ENCODE measurements around the gene GALNT8.

The GALNT8 gene

GRCh38 chr12:4769073-4769472 lies 48.9 kb downstream of the GALNT8 start:
- no peak for TF ChIP-seq ZNF565 (CRISPR knock-in tag; conservative IDR thresholded peaks at IDR 0.05; ENCODE audit: low read depth)
- TF ChIP-seq OSR1 (CRISPR knock-in tag; IDR thresholded peaks at IDR 0.05) = no peak
- TF ChIP-seq SNAI2 (CRISPR knock-in tag; IDR thresholded peaks at IDR 0.05) = no peak
- TF ChIP-seq TSHZ2 (CRISPR knock-in tag; IDR thresholded peaks at IDR 0.05) = no peak
- TF ChIP-seq POU6F1 (CRISPR knock-in tag; IDR thresholded peaks at IDR 0.05; ENCODE audit: borderline replicate concordance, low read depth) = no peak
- TF ChIP-seq TCF4 (CRISPR knock-in tag; IDR thresholded peaks at IDR 0.05; ENCODE audit: borderline replicate concordance) = no peak
- no peak for ATAC-seq

- no peak for TF ChIP-seq RARB (CRISPR knock-in tag; IDR thresholded peaks at IDR 0.05)
- no peak for TF ChIP-seq ZFP30 (CRISPR knock-in tag; IDR thresholded peaks at IDR 0.05)
- no peak for TF ChIP-seq ZC3H10 (CRISPR knock-in tag; IDR thresholded peaks at IDR 0.05)
- TF ChIP-seq ISL1 (CRISPR knock-in tag; IDR thresholded peaks at IDR 0.05) = no peak
- no peak for TF ChIP-seq TOX (CRISPR knock-in tag; IDR thresholded peaks at IDR 0.05; ENCODE audit: borderline replicate concordance)
- no peak for TF ChIP-seq CSRNP3 (CRISPR knock-in tag; IDR thresholded peaks at IDR 0.05)
- TF ChIP-seq OSR1 (CRISPR knock-in tag; IDR thresholded peaks at IDR 0.05) = no peak
- no peak for TF ChIP-seq ZNF70 (CRISPR knock-in tag; IDR thresholded peaks at IDR 0.05)
- TF ChIP-seq ZNF8 (CRISPR knock-in tag; IDR thresholded peaks at IDR 0.05) = no peak
- no peak for TF ChIP-seq TSHZ2 (CRISPR knock-in tag; IDR thresholded peaks at IDR 0.05)
- no peak for TF ChIP-seq TCF4 (CRISPR knock-in tag; IDR thresholded peaks at IDR 0.05; ENCODE audit: borderline replicate concordance)
- ATAC-seq = no peak
Observed at GRCh38 chr12:4771172-4771959, 51.2 kb downstream of the GALNT8 start.

GRCh38 chr12:4771960-4772566 lies 51.9 kb downstream of the GALNT8 start:
- ATAC-seq = no peak

More at GRCh38 chr12:4771960-4772566, 51.9 kb downstream of the GALNT8 start:
- TF ChIP-seq TOX (CRISPR knock-in tag; IDR thresholded peaks at IDR 0.05; ENCODE audit: borderline replicate concordance) (no peak), ZNF70 (CRISPR knock-in tag; IDR thresholded peaks at IDR 0.05) (no peak), ZNF8 (CRISPR knock-in tag; IDR thresholded peaks at IDR 0.05) (no peak), PATZ1 (CRISPR knock-in tag; IDR thresholded peaks at IDR 0.05; ENCODE audit: borderline replicate concordance) (no peak), ARNTL (CRISPR knock-in tag; IDR thresholded peaks at IDR 0.05; ENCODE audit: borderline replicate concordance, low read depth) (no peak), TCF4 (CRISPR knock-in tag; IDR thresholded peaks at IDR 0.05; ENCODE audit: borderline replicate concordance) (no peak), BACH2 (CRISPR knock-in tag; IDR thresholded peaks at IDR 0.05; ENCODE audit: borderline replicate concordance) (no peak), ZFP3 (CRISPR knock-in tag; IDR thresholded peaks at IDR 0.05) (no peak), PPARA (CRISPR knock-in tag; IDR thresholded peaks at IDR 0.05; ENCODE audit: borderline replicate concordance) (no peak), ISL1 (CRISPR knock-in tag; IDR thresholded peaks at IDR 0.05) (no peak), ZNF565 (CRISPR knock-in tag; conservative IDR thresholded peaks at IDR 0.05; ENCODE audit: low read depth) (no peak), ZFP30 (CRISPR knock-in tag; IDR thresholded peaks at IDR 0.05) (no peak), SNAI2 (CRISPR knock-in tag; IDR thresholded peaks at IDR 0.05) (no peak)
